ENCODE data around the gene COMP. TPM values are rescaled to one million over a fixed set of nuclear protein-coding genes. Genes with fewer than 3 reads are reported as not detected.

The COMP gene
- polyA plus RNA-seq, 1 donor (not counting 4 experiments of a cell fraction or from before 2014, with no cell fraction given) = not detected

DNA sequence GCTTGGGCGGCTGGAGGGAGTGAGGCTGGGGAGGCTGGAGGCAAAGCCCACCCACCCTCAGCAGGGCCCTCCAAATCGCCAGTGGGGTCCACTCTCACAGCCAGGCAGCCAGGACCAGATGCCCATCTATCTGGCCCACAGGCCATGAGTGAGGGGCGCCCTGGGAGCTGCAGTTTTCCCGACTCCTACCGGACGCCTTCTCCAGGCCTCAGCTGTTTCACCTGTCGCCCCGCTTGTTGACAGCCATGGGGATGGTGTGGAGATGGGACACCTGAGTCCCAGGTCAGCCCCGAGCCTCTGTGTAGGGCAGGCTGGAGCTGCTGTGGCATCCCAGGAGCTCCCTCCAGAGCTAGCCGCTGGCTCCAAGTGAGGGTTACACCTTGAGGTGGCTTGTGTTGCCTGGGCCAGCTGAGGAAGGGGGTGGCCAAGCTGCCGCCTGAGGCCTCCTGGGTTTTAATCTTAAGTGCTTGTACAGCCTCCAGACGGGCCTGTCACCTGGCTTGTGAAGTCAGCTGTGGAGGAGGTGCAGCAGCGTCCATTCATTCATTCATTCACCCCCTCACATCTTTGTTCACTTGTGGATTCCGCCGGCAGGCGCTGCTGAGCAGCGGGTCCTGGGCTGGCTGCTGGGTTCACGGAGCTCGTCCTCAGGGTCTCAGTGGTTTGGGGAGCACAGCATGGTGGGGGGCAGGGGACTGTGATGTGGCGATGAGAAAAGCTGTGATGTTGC lies 52.0 kb downstream of the COMP start:
- no peak overlapping the region for H3K9ac ChIP-seq (ENCODE audit: control insufficient read depth, extremely low read depth, insufficient read depth, low read length)
- H2AFZ ChIP-seq (ENCODE audit: control insufficient read depth, low read length) = no peak overlapping the region
- no peak overlapping the region for H3K27ac ChIP-seq (ENCODE audit: control insufficient read depth, insufficient read depth, low read length)
- H3K9me3 ChIP-seq (ENCODE audit: control insufficient read depth, low read depth, low read length) = no peaks in the 10 kb centered on the region
- TF ChIP-seq, protein P1, sequence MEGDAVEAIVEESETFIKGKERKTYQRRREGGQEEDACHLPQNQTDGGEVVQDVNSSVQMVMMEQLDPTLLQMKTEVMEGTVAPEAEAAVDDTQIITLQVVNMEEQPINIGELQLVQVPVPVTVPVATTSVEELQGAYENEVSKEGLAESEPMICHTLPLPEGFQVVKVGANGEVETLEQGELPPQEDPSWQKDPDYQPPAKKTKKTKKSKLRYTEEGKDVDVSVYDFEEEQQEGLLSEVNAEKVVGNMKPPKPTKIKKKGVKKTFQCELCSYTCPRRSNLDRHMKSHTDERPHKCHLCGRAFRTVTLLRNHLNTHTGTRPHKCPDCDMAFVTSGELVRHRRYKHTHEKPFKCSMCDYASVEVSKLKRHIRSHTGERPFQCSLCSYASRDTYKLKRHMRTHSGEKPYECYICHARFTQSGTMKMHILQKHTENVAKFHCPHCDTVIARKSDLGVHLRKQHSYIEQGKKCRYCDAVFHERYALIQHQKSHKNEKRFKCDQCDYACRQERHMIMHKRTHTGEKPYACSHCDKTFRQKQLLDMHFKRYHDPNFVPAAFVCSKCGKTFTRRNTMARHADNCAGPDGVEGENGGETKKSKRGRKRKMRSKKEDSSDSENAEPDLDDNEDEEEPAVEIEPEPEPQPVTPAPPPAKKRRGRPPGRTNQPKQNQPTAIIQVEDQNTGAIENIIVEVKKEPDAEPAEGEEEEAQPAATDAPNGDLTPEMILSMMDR (optimal IDR thresholded peaks at IDR 0.05 in 1 of 3, IDR thresholded peaks at IDR 0.05 in 1 of 3, conservative IDR thresholded peaks at IDR 0.05 in 1 of 3; ENCODE audit: extremely low read depth in 1 of 3, insufficient read depth in 2 of 3, low read length in 3 of 3) = no peak
- TF ChIP-seq EZH2 (IDR thresholded peaks at IDR 0.05; ENCODE audit: low read length) = no peak
- no peaks in the 10 kb centered on the region for H3K36me3 ChIP-seq (ENCODE audit: control insufficient read depth in 2 of 2, extremely low read depth in 1 of 2, insufficient read depth in 2 of 2, low read length in 2 of 2)
- H4K20me1 ChIP-seq (ENCODE audit: control insufficient read depth, extremely low read depth, insufficient read depth, low read length) = no peaks in the 10 kb centered on the region
- FAIRE-seq (no peak), DNase-seq (ENCODE audit: low read depth, low spot score) (no peak)
- no peak overlapping the region for H3K4me2 ChIP-seq (ENCODE audit: control insufficient read depth, extremely low read depth, insufficient read depth, low read depth, low read length)
- H3K79me2 ChIP-seq (ENCODE audit: control insufficient read depth, insufficient read depth, low read length) = no peaks in the 10 kb centered on the region
- no peak overlapping the region for H3K4me3 ChIP-seq (ENCODE audit: control insufficient read depth in 2 of 3, extremely low read depth in 1 of 3, insufficient read depth in 2 of 3, low read depth in 1 of 3, low read length in 3 of 3)
- H3K9me1 ChIP-seq (ENCODE audit: control insufficient read depth, extremely low read depth, insufficient read depth, low read length) = no peaks in the 10 kb centered on the region
- H3K4me1 ChIP-seq (ENCODE audit: control insufficient read depth, extremely low read depth, insufficient read depth, low read length) = no peaks in the 10 kb centered on the region
- H3K27me3 ChIP-seq (ENCODE audit: control insufficient read depth, extremely low read depth, insufficient read depth, low read length) = no peaks in the 10 kb centered on the region
- dilution Hi-C loops (cut with MboI; ENCODE audit: extremely low pct_ligation_motif_present, low sequenced_read_pairs) = no loop called here

DNA sequence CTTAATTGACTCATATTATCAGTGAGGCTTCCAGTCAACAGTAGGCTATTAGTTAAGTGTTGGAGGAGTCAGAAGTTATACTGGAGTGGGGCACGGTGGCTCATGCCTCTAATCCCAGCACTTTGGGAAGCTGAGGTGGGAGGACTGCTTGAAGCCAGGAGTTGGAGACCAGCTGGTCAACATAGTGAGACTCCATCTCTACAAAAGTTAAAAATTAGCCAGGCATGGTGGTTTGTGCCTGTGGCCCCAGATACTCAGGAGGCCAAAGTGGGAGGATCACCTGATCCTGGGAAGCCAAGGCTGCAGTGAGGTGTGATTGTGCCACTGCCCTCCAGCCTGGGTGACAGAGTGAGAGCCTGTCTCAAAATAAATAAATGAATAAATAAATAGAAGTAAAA lies 53.2 kb downstream of the COMP start:
- Histone ChIP-seq H3K9me3 (ENCODE audit: control insufficient read depth, low read depth, low read length) (no peaks in the 10 kb centered on the region), H3K27me3 (ENCODE audit: control insufficient read depth, extremely low read depth, insufficient read depth, low read length) (no peaks in the 10 kb centered on the region), H3K79me2 (ENCODE audit: control insufficient read depth, insufficient read depth, low read length) (no peaks in the 10 kb centered on the region), H3K27ac (ENCODE audit: control insufficient read depth, insufficient read depth, low read length) (no peak overlapping the region), H3K4me3 (ENCODE audit: control insufficient read depth in 2 of 3, extremely low read depth in 1 of 3, insufficient read depth in 2 of 3, low read depth in 1 of 3, low read length in 3 of 3) (no peak overlapping the region), H3K9me1 (ENCODE audit: control insufficient read depth, extremely low read depth, insufficient read depth, low read length) (no peaks in the 10 kb centered on the region), H3K4me2 (ENCODE audit: control insufficient read depth, extremely low read depth, insufficient read depth, low read depth, low read length) (no peak overlapping the region), H3K36me3 (ENCODE audit: control insufficient read depth in 2 of 2, extremely low read depth in 1 of 2, insufficient read depth in 2 of 2, low read length in 2 of 2) (no peaks in the 10 kb centered on the region), H3K4me1 (ENCODE audit: control insufficient read depth, extremely low read depth, insufficient read depth, low read length) (no peaks in the 10 kb centered on the region), H4K20me1 (ENCODE audit: control insufficient read depth, extremely low read depth, insufficient read depth, low read length) (peaks cover 3% of the 10 kb centered on the region), H2AFZ (ENCODE audit: control insufficient read depth, low read length) (no peak overlapping the region), H3K9ac (ENCODE audit: control insufficient read depth, extremely low read depth, insufficient read depth, low read length) (no peak overlapping the region)
- DNase-seq (ENCODE audit: low read depth, low spot score) (no peak), FAIRE-seq (no peak)
- TF ChIP-seq, protein P1 (optimal IDR thresholded peaks at IDR 0.05 in 1 of 3, IDR thresholded peaks at IDR 0.05 in 1 of 3, conservative IDR thresholded peaks at IDR 0.05 in 1 of 3; ENCODE audit: extremely low read depth in 1 of 3, insufficient read depth in 2 of 3, low read length in 3 of 3) = no peak
- no peak for TF ChIP-seq EZH2 (IDR thresholded peaks at IDR 0.05; ENCODE audit: low read length)
- dilution Hi-C loops (cut with MboI; ENCODE audit: extremely low pct_ligation_motif_present, low sequenced_read_pairs) = no loop called here
